ENCODE measurements around the gene BDH2. TPM values are rescaled to one million over a fixed set of nuclear protein-coding genes. Genes with fewer than 3 reads are reported as not detected.

BDH2 gene
- total RNA-seq, 1 experiment from 2014 or later, result 19.7 TPM

GRCh38 chr4:103100691-103101090 lies 1.1 kb upstream of the BDH2 start:
- H3K27me3 ChIP-seq (replicated peaks; ENCODE audit: control insufficient read depth, insufficient read depth, low read length), result no peaks in the 10 kb centered on the region
- TF ChIP-seq CTCF (IDR thresholded peaks at IDR 0.05; ENCODE audit: insufficient read depth in 1 of 2, low read depth in 1 of 2, low read length in 1 of 2, severe bottlenecking in 1 of 2, unreplicated experiment in 1 of 2), result no peak
- H3K4me1 ChIP-seq, result 0 out of 2 replicates have a peak, but pooled peaks cover 8% of the 10 kb centered on the region
- POLR2A ChIA-PET, result no interaction called here
- Mint-ChIP-seq H3K36me3 (ENCODE audit: insufficient read depth, unreplicated experiment) (peaks cover 7% of the 10 kb centered on the region), H3K4me3 (ENCODE audit: unreplicated experiment) (no peak overlapping the region), H3K27ac (ENCODE audit: unreplicated experiment) (no peak overlapping the region), H3K9me3 (ENCODE audit: unreplicated experiment) (no peaks in the 10 kb centered on the region), H3K27me3 (ENCODE audit: insufficient read depth, unreplicated experiment) (no peaks in the 10 kb centered on the region), H3K4me1 (ENCODE audit: low read depth, unreplicated experiment) (peaks cover 7% of the 10 kb centered on the region)
- DNase-seq, result no peak
- CTCF ChIA-PET, result interaction anchor here (0.6 to 2.0 kb wide), 3 partner anchors 48 to 81 kb away, joined by 3 to 5 read pairs (median 3); no protein-coding TSS in a partner anchor
- no TSS peak for BruUV-seq (replicated peaks)
- intact Hi-C loops (cut with micrococcal nuclease; ENCODE audit: unreplicated experiment), result no loop called here
- no peak overlapping the region for H3K4me3 ChIP-seq (ENCODE audit: low read depth, low read length)
- H3K9me3 ChIP-seq, result no peaks in the 10 kb centered on the region
- no peaks in the 10 kb centered on the region for H3K36me3 ChIP-seq (ENCODE audit: control insufficient read depth, insufficient read depth, low read length)

- H3K4me3 Mint-ChIP-seq (ENCODE audit: unreplicated experiment), result peak overlapping the region; percentile 71
- intact Hi-C loops (cut with micrococcal nuclease; ENCODE audit: unreplicated experiment), result loop anchor here (1.0 to 10.0 kb wide), 6 partner anchors 52 to 836 kb away; partner anchors contain the start of genes SLC39A8 and SLC9B1
- no peak for TF ChIP-seq CTCF (IDR thresholded peaks at IDR 0.05; ENCODE audit: insufficient read depth in 1 of 2, low read depth in 1 of 2, low read length in 1 of 2, severe bottlenecking in 1 of 2, unreplicated experiment in 1 of 2)
- H3K9me3 Mint-ChIP-seq (ENCODE audit: unreplicated experiment), result no peaks in the 10 kb centered on the region
- H3K36me3 Mint-ChIP-seq (ENCODE audit: insufficient read depth, unreplicated experiment), result peaks cover 7% of the 10 kb centered on the region
- CTCF ChIA-PET, result interaction anchor here (1.9 to 2.0 kb wide), 2 partner anchors 52 to 478 kb away, joined by 5 to 8 read pairs; no protein-coding TSS in a partner anchor
- H3K4me1 Mint-ChIP-seq (ENCODE audit: low read depth, unreplicated experiment), result peaks cover 7% of the 10 kb centered on the region
- no peaks in the 10 kb centered on the region for H3K36me3 ChIP-seq (ENCODE audit: control insufficient read depth, insufficient read depth, low read length)
- no peaks in the 10 kb centered on the region for H3K27me3 Mint-ChIP-seq (ENCODE audit: insufficient read depth, unreplicated experiment)
- H3K27ac Mint-ChIP-seq (ENCODE audit: unreplicated experiment), result peak overlapping the region; percentile 18
- POLR2A ChIA-PET, result interaction anchor here (0.6 kb wide), 1 partner anchor 622 kb away, joined by 13 read pairs; no protein-coding TSS in a partner anchor
- DNase-seq, result no peak
- peak overlapping the region; percentile 31 for H3K4me3 ChIP-seq (ENCODE audit: low read depth, low read length)
- no peaks in the 10 kb centered on the region for H3K9me3 ChIP-seq
- no TSS peak for BruUV-seq (replicated peaks)
- no peaks in the 10 kb centered on the region for H3K27me3 ChIP-seq (replicated peaks; ENCODE audit: control insufficient read depth, insufficient read depth, low read length)
- 0 out of 2 replicates have a peak, but pooled peaks cover 8% of the 10 kb centered on the region for H3K4me1 ChIP-seq
Measured at GRCh38 chr4:103098756-103099440, 736 bp downstream of the BDH2 start.

GRCh38 chr4:103098341-103098740 lies 1.3 kb downstream of the BDH2 start:
- CTCF ChIA-PET, result interaction anchor here (1.9 kb wide), 1 partner anchor 478 kb away, joined by 8 read pairs; no protein-coding TSS in a partner anchor
- Mint-ChIP-seq H3K27me3 (ENCODE audit: insufficient read depth, unreplicated experiment) (no peaks in the 10 kb centered on the region), H3K27ac (ENCODE audit: unreplicated experiment) (no peak overlapping the region), H3K4me3 (ENCODE audit: unreplicated experiment) (no peak overlapping the region), H3K36me3 (ENCODE audit: insufficient read depth, unreplicated experiment) (peaks cover 7% of the 10 kb centered on the region), H3K4me1 (ENCODE audit: low read depth, unreplicated experiment) (peaks cover 7% of the 10 kb centered on the region), H3K9me3 (ENCODE audit: unreplicated experiment) (no peaks in the 10 kb centered on the region)
- BruUV-seq (replicated peaks), result no TSS peak
- no peaks in the 10 kb centered on the region for H3K27me3 ChIP-seq (replicated peaks; ENCODE audit: control insufficient read depth, insufficient read depth, low read length)
- 0 out of 2 replicates have a peak, but pooled peaks cover 8% of the 10 kb centered on the region for H3K4me1 ChIP-seq
- POLR2A ChIA-PET, result no interaction called here
- H3K9me3 ChIP-seq, result no peaks in the 10 kb centered on the region
- no peaks in the 10 kb centered on the region for H3K36me3 ChIP-seq (ENCODE audit: control insufficient read depth, insufficient read depth, low read length)
- intact Hi-C loops (cut with micrococcal nuclease; ENCODE audit: unreplicated experiment), result loop anchor here (2.0 to 10.0 kb wide), 5 partner anchors 52 to 836 kb away; partner anchors contain the start of gene SLC39A8
- no peak for DNase-seq
- no peak overlapping the region for H3K4me3 ChIP-seq (ENCODE audit: low read depth, low read length)
- no peak for TF ChIP-seq CTCF (IDR thresholded peaks at IDR 0.05; ENCODE audit: insufficient read depth in 1 of 2, low read depth in 1 of 2, low read length in 1 of 2, severe bottlenecking in 1 of 2, unreplicated experiment in 1 of 2)

Measured in Caco-2 (cell line).